CD14-positive monocyte (primary cell): ENCODE results near the gene ERF. TPM values are rescaled to one million over a fixed set of nuclear protein-coding genes. Genes with fewer than 3 reads are reported as not detected.
A peak's percentile ranks its signal among the peaks of the same experiment; 100 is the strongest.

ENCODE experiments used
- DNase-seq, 3 donors: peaks; one replicate each; pipeline ENCODE4 v3.0.0-alpha.2; 2011 to 2022
- H2AFZ ChIP-seq: 2 replicates; pipeline ENCODE4 v1.6.0; 2012; ENCODE audit warnings: mild to moderate bottlenecking, low read depth, low read length, inconsistent platforms; ENCODE audit not compliant: insufficient read depth, poor library complexity, severe bottlenecking
- H3K27ac ChIP-seq, 2 donors: 1 replicate in 1 of 2; 2 replicates in 1 of 2; pipeline ENCODE4 v1.5.1; 2012 to 2013; ENCODE audit warnings: low read length in 2 of 2, control low read depth in 1 of 2, inconsistent platforms in 1 of 2, low read depth in 1 of 2, mild to moderate bottlenecking in 1 of 2
- H3K27me3 ChIP-seq, 2 donors: one replicate each; pipeline versions ENCODE4 v1.6.0 to v1.6.1; 2011 to 2013; ENCODE audit warnings: low read length in 2 of 2; ENCODE audit not compliant: control insufficient read depth in 2 of 2, insufficient read depth in 2 of 2
- H3K36me3 ChIP-seq, 2 donors: replicated peaks in 1 of 2; 1 replicate in 1 of 2; 2 replicates in 1 of 2; pipeline versions ENCODE4 v1.5.1 to v1.6.1; 2012 to 2013; ENCODE audit warnings: low read length in 2 of 2, control low read depth in 1 of 2, inconsistent platforms in 1 of 2, mild to moderate bottlenecking in 1 of 2; ENCODE audit not compliant: insufficient read depth in 2 of 2, control insufficient read depth in 1 of 2
- H3K4me1 ChIP-seq, 2 donors: 1 replicate in 1 of 2; 2 replicates in 1 of 2; pipeline versions ENCODE4 v1.5.1 to v1.6.1; 2012 to 2013; ENCODE audit warnings: low read length in 2 of 2, control low read depth in 1 of 2, inconsistent platforms in 1 of 2, mild to moderate bottlenecking in 1 of 2, moderate library complexity in 1 of 2; ENCODE audit not compliant: insufficient read depth in 2 of 2, control insufficient read depth in 1 of 2
- H3K4me2 ChIP-seq: replicated peaks from 2 replicates; pipeline ENCODE3; 2012; ENCODE audit warnings: low read length, moderate library complexity, mild to moderate bottlenecking; ENCODE audit not compliant: poor library complexity, severe bottlenecking; ENCODE audit errors: extremely low read depth
- H3K4me3 ChIP-seq, 3 experiments: fragments of 200-600 bp in 1 of 3; sonication (generic) in 1 of 3; replicated peaks in 1 of 3; 1 replicate in 2 of 3; 2 replicates in 1 of 3; pipeline ENCODE4 v1.5.1; 2011 to 2013; ENCODE audit warnings: low read length in 3 of 3, mild to moderate bottlenecking in 3 of 3, control low read depth in 2 of 3, low read depth in 2 of 3, inconsistent platforms in 1 of 3, moderate library complexity in 1 of 3
- H3K79me2 ChIP-seq: 2 replicates; pipeline ENCODE4 v1.6.0; 2012; ENCODE audit warnings: mild to moderate bottlenecking, control low read depth, inconsistent platforms, low read length, moderate library complexity; ENCODE audit not compliant: insufficient read depth
- H3K9ac ChIP-seq: 2 replicates; pipeline ENCODE4 v1.6.0; 2017; ENCODE audit warnings: low read length, mild to moderate bottlenecking; ENCODE audit not compliant: insufficient read depth, poor library complexity, severe bottlenecking
- H3K9me3 ChIP-seq, 2 donors: replicated peaks in 1 of 2; 1 replicate in 1 of 2; 2 replicates in 1 of 2; pipeline versions ENCODE4 v1.5.1 to v1.6.1; 2012 to 2013; ENCODE audit warnings: low read length in 2 of 2, control low read depth in 1 of 2; ENCODE audit not compliant: control insufficient read depth in 1 of 2, insufficient read depth in 1 of 2
- H4K20me1 ChIP-seq: 2 replicates; pipeline ENCODE4 v1.6.0; 2012; ENCODE audit warnings: mild to moderate bottlenecking, low read length, control low read depth, moderate library complexity; ENCODE audit not compliant: insufficient read depth
- H3K27ac Mint-ChIP-seq, 7 donors: one replicate each; pipeline ENCODE4 v1.8.0; 2020; ENCODE audit warnings: mild to moderate bottlenecking in 7 of 7, mixed read lengths in 7 of 7, moderate library complexity in 6 of 7, inconsistent platforms in 2 of 7
- H3K27me3 Mint-ChIP-seq, 3 donors: one replicate each; pipeline ENCODE4 v1.8.0; 2021 to 2022; ENCODE audit warnings: low read depth in 3 of 3, mild to moderate bottlenecking in 3 of 3, mixed read lengths in 3 of 3, moderate library complexity in 3 of 3, inconsistent platforms in 1 of 3
- H3K36me3 Mint-ChIP-seq, 2 donors: one replicate each; pipeline ENCODE4 v1.8.0; 2020; ENCODE audit warnings: mixed read lengths in 2 of 2, inconsistent platforms in 1 of 2, mild to moderate bottlenecking in 1 of 2
- H3K4me1 Mint-ChIP-seq: one replicate; pipeline ENCODE4 v1.8.0; 2020; ENCODE audit warnings: mild to moderate bottlenecking, mixed read lengths
- H3K4me3 Mint-ChIP-seq, 2 donors: one replicate each; pipeline ENCODE4 v1.8.0; 2020; ENCODE audit warnings: mild to moderate bottlenecking in 2 of 2, mixed read lengths in 2 of 2, moderate library complexity in 1 of 2
- H3K9me3 Mint-ChIP-seq, 7 donors: one replicate each; pipeline ENCODE4 v1.8.0; 2020 to 2022; ENCODE audit warnings: mixed read lengths in 7 of 7, mild to moderate bottlenecking in 6 of 7, moderate library complexity in 6 of 7, inconsistent platforms in 2 of 7
- WGBS: methylation state at CpG from one replicate; pipeline ENCODE4 v1.1.5; 2013; ENCODE audit warnings: missing lambda C conversion rate; ENCODE audit not compliant: insufficient coverage; 5-methylcytosine and 5-hydroxymethylcytosine counted together
- intact Hi-C, 2 donors: fragments of 100-400 bp; cut with micrococcal nuclease; formaldehyde crosslinking; loops; one replicate each; pipeline versions ENCODE4 v1.15.0 to v1.15.1; 2023
- polyA plus RNA-seq, 3 donors: library from polyadenylated mRNA; depleted of rRNA in 1 of 3; unstranded in 2 of 3; stranded (reverse) in 1 of 3; fragments of 300-500 nt in 2 of 3; fragments of >200 nt in 1 of 3; fragmentation: Illumina TruSeq in 2 of 3; gene quantifications; 1 replicate in 2 of 3; 2 replicates in 1 of 3; pipeline ENCODE4 v1.2.3, GENCODE V29; 2012 to 2021
- TF ChIP-seq, protein P1 (sequence below): fragments of 200-600 bp; IDR thresholded peaks from one replicate; pipeline ENCODE4 v1.8.0; 2022; ENCODE audit warnings: antibody characterized with exemption, mild to moderate bottlenecking

Gene ERF
- polyA plus RNA-seq, 3 donors = 2.3 to 42.6 (median 3.4) TPM

DNA sequence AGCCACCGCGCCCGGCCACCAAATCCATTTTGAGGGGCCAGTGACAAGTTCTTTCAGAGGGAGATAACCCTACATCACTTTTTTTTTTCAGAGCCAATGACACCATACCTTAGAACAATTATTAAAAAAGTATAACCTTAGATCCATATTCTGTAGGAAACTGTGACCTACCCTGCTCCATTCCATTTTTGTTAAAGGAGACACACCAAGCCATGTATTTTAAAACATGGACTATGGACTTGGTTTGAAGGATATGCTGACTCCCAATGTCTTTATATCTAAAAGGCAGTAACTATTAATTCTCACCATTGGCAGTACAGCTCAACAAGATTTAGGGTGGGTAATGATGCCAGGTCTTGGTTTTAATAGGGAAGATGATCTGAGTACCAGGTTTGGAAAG, 13.6 kb downstream of the ERF start:
- Mint-ChIP-seq H3K36me3 (peaks cover 23 to 36% of the 10 kb centered on the region in 2 donors), H3K27me3 (peaks cover 0 to 3% (median 2%) of the 10 kb centered on the region in 3 donors), H3K4me1 (peaks cover 52% of the 10 kb centered on the region), H3K9me3 (no peaks in the 10 kb centered on the region), H3K4me3 (peak overlapping the region; percentile 88 to 95), H3K27ac (peak overlapping the region in 4 of 7 donors; percentile 20 to 93 (median 87))
- Histone ChIP-seq H3K9ac (peak overlapping the region; percentile 88), H3K4me3 (peak overlapping the region; percentile 56 to 96 (median 85)), H3K36me3 (peaks cover 22 to 29% of the 10 kb centered on the region in 2 donors), H4K20me1 (peaks cover 54% of the 10 kb centered on the region), H2AFZ (peak overlapping the region; percentile 76), H3K27ac (peak overlapping the region in 1 of 2 donors; percentile 81), H3K9me3 (no peaks in the 10 kb centered on the region), H3K4me1 (peaks cover 37 to 45% of the 10 kb centered on the region in 2 donors), H3K4me2 (peak overlapping the region; percentile 90), H3K79me2 (peaks cover 63% of the 10 kb centered on the region), H3K27me3 (no peaks in the 10 kb centered on the region)
- no peak for DNase-seq
- 100% methylated on average over 3 of the region's 3 CpGs for WGBS
- TF ChIP-seq, protein P1, sequence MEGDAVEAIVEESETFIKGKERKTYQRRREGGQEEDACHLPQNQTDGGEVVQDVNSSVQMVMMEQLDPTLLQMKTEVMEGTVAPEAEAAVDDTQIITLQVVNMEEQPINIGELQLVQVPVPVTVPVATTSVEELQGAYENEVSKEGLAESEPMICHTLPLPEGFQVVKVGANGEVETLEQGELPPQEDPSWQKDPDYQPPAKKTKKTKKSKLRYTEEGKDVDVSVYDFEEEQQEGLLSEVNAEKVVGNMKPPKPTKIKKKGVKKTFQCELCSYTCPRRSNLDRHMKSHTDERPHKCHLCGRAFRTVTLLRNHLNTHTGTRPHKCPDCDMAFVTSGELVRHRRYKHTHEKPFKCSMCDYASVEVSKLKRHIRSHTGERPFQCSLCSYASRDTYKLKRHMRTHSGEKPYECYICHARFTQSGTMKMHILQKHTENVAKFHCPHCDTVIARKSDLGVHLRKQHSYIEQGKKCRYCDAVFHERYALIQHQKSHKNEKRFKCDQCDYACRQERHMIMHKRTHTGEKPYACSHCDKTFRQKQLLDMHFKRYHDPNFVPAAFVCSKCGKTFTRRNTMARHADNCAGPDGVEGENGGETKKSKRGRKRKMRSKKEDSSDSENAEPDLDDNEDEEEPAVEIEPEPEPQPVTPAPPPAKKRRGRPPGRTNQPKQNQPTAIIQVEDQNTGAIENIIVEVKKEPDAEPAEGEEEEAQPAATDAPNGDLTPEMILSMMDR = no peak
- intact Hi-C loops = loop anchor here (5.0 to 10.0 kb wide), 4 partner anchors 41 to 134 kb away; partner anchors contain the start of gene POU2F2 (in 1 of the 2)

GRCh38 chr19:42239544-42240220, 15.2 kb downstream of the ERF start:
- Histone ChIP-seq H3K27ac (peak overlapping the region in 1 of 2 donors; percentile 21), H4K20me1 (peaks cover 70% of the 10 kb centered on the region), H3K4me3 (no peak overlapping the region), H3K79me2 (peaks cover 64% of the 10 kb centered on the region), H3K27me3 (no peaks in the 10 kb centered on the region), H3K36me3 (peaks cover 38 to 45% of the 10 kb centered on the region in 2 donors), H3K9me3 (no peaks in the 10 kb centered on the region), H3K9ac (no peak overlapping the region), H3K4me1 (peaks cover 33 to 40% of the 10 kb centered on the region in 2 donors), H2AFZ (no peak overlapping the region), H3K4me2 (peak overlapping the region; percentile 2)
- intact Hi-C loops = loop anchor here (5.0 to 10.0 kb wide), 5 partner anchors 43 to 135 kb away; partner anchors contain the start of gene POU2F2 (in 1 of the 2)
- H3K4me3 Mint-ChIP-seq = no peak overlapping the region
- peaks cover 36 to 52% of the 10 kb centered on the region in 2 donors for H3K36me3 Mint-ChIP-seq
- H3K27ac Mint-ChIP-seq = peak overlapping the region in 5 of 7 donors; percentile 12 to 79 (median 61)
- no peaks in the 10 kb centered on the region for H3K9me3 Mint-ChIP-seq
- TF ChIP-seq, protein P1 = no peak
- H3K27me3 Mint-ChIP-seq = no peaks in the 10 kb centered on the region
- DNase-seq = no peak
- peaks cover 42% of the 10 kb centered on the region for H3K4me1 Mint-ChIP-seq
- WGBS = 100% methylated on average over 6 of the region's 10 CpGs
